IPS-20b (cell line): ENCODE measurements around the gene DDX49.

Experiments used
- H3K27ac ChIP-seq: one replicate; pipeline ENCODE4 v1.5.1; 2013; ENCODE audit warnings: low read length
- H3K27me3 ChIP-seq: 2 replicates; pipeline ENCODE4 v1.6.1; 2013; ENCODE audit warnings: mild to moderate bottlenecking, low read length, inconsistent platforms; ENCODE audit not compliant: insufficient read depth
- H3K36me3 ChIP-seq: 2 replicates; pipeline ENCODE4 v1.6.1; 2013; ENCODE audit warnings: low read depth, mild to moderate bottlenecking, inconsistent platforms, low read length, moderate library complexity; ENCODE audit not compliant: insufficient read depth
- H3K4me1 ChIP-seq: 2 replicates; pipeline ENCODE4 v1.6.1; 2013; ENCODE audit warnings: mild to moderate bottlenecking, control low read depth, inconsistent platforms, low read length, moderate library complexity; ENCODE audit not compliant: insufficient read depth
- H3K4me3 ChIP-seq: 2 replicates; pipeline ENCODE4 v1.5.1; 2013; ENCODE audit warnings: mild to moderate bottlenecking, low read length, inconsistent platforms
- H3K9ac ChIP-seq: 2 replicates; pipeline ENCODE4 v1.6.1; 2013; ENCODE audit warnings: low read depth, mild to moderate bottlenecking, inconsistent platforms, low read length, moderate library complexity
- H3K9me3 ChIP-seq: 2 replicates; pipeline ENCODE4 v1.6.1; 2013; ENCODE audit warnings: mild to moderate bottlenecking, low read depth, low read length, inconsistent platforms; ENCODE audit not compliant: insufficient read depth

Gene DDX49, protein sequence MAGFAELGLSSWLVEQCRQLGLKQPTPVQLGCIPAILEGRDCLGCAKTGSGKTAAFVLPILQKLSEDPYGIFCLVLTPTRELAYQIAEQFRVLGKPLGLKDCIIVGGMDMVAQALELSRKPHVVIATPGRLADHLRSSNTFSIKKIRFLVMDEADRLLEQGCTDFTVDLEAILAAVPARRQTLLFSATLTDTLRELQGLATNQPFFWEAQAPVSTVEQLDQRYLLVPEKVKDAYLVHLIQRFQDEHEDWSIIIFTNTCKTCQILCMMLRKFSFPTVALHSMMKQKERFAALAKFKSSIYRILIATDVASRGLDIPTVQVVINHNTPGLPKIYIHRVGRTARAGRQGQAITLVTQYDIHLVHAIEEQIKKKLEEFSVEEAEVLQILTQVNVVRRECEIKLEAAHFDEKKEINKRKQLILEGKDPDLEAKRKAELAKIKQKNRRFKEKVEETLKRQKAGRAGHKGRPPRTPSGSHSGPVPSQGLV

DNA sequence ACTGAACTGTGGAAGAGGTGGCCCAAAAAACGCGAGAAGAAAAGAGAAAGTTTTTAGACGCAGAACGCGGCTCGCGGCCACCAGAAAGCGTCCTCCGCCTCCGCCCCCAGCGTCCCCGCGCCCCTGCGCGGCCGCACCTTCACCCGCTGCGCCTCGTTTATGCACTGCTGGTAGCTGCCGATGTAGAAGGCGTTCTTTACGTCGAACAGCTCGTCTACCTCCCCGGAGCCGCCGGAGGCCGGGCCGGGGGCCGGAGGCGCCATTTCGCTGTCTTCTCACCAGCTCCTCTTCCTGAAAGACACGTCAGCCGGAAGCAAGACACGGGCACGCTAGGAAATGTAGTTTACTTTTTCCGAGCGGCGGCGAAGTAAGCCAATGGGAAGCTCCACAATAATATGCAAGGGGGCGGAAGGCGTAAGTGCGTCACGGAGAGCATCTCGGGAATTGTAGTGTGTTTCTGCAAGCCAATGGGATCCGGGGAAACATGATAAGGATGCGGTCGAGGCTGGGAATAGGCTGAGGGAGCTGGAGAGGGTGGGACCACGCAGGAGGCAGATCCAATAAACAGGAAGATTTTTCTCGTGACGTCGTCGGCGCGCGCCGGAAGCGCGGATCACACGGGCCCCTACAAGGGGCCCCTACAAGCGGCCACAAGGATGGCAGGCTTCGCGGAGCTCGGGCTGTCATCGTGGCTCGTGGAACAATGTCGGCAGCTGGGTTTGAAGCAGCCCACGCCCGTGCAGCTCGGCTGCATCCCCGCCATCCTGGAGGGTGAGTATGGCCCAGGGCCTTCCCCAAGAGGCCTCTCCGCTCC lies at the start of gene DDX49, which contains the start of gene COPE:
DDX49 (plus strand) TSS at position 630 of the 814 bp plus-strand sequence; CDS start at position 657, 27 bp downstream.
COPE (minus strand) TSS at position 302 of the 814 bp plus-strand sequence; CDS start at position 263, 39 bp downstream.
- Histone ChIP-seq H3K4me3 (peak within 1 kb of the TSS; percentile 97), H3K27me3 (no peaks in the 10 kb centered on the region), H3K4me1 (peaks cover 4% of the 10 kb centered on the region), H3K9me3 (no peaks in the 10 kb centered on the region), H3K36me3 (peaks cover 24% of the 10 kb centered on the region), H3K27ac (peak within 1 kb of the TSS; percentile 62), H3K9ac (peak within 1 kb of the TSS; percentile 88)

DNA sequence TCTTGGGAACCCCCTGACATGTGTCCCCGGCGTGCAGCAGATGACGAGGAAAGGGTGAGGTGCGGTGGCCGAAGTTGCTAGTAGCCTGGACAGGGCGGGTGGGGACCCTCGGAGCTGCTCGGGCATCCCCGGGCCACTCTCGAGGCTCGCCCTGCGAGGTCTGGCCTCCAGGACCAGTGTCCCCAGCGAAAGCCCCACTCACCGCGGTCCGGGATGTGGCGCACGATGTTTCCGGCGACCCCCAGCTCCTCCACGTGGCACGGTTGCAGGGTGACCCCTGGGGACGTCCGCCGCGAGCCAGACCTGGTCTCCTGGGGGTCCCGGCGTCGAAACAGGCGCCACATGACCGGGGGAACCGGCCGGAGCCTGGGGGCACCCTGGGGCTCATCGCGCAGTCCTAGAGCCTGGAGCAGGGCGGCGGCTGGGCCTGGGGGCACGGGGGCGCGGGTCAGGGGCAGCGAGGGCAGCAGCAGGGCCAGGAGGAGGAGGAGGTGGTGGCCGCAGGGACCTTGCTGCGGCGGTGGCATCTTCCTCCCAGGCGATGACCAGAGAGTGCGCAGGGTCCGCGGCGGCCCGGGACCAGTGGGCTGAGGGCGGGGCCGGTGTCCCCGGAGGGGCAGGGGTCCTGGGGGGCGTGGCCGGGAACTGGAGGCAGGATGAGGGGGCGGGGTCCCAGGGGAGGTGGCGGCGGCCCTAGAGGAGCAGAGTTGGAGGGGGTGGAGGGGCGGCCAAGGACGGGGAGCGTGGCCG lies 49.6 kb upstream of the DDX49 start:
- no peak overlapping the region for H3K27ac ChIP-seq
- H3K9ac ChIP-seq = no peak overlapping the region
- no peaks in the 10 kb centered on the region; the same call in 1 of the 2 replicates for H3K27me3 ChIP-seq
- H3K4me3 ChIP-seq = no peak overlapping the region; the same call in 1 of the 2 replicates
- no peaks in the 10 kb centered on the region for H3K4me1 ChIP-seq
- peaks cover 29% of the 10 kb centered on the region for H3K36me3 ChIP-seq
- no peaks in the 10 kb centered on the region for H3K9me3 ChIP-seq

DNA sequence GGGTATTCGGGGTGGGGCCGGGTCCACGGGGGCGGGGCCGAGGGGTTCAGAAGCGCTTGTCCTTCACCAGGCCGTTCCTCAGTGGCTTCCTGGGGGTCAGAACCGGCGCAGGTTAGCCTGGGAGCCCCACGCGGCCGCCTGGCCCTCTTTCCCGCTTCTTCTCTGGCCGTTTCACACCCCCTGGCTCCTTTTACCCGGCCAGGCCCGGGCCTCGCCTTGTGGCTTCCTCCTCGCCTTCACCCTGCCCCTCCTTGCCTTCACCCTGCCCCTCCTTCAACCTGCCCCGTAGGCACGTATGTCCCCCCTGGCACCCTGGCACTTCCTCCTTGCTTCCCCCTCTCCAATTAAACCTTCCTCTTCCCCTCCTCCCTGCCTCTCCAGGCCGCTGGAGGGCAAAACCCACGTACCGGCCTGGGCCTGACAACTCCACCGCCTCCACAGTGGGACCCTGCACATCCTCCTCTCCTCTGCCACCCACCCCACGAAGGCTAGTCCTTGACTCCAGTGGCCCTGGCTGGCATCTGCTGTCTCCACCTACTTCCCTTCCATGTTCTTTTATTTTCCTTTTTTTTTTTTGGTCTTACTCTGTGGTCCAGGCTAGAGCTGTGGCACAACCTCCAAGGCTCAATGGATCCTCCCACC lies 48.9 kb upstream of the DDX49 start:
- Histone ChIP-seq H3K9ac (no peak overlapping the region), H3K27me3 (no peaks in the 10 kb centered on the region; the same call in 1 of the 2 replicates), H3K36me3 (peaks cover 23% of the 10 kb centered on the region), H3K27ac (no peak overlapping the region), H3K4me3 (no peak overlapping the region; the same call in 1 of the 2 replicates), H3K9me3 (no peaks in the 10 kb centered on the region), H3K4me1 (no peaks in the 10 kb centered on the region)

DNA sequence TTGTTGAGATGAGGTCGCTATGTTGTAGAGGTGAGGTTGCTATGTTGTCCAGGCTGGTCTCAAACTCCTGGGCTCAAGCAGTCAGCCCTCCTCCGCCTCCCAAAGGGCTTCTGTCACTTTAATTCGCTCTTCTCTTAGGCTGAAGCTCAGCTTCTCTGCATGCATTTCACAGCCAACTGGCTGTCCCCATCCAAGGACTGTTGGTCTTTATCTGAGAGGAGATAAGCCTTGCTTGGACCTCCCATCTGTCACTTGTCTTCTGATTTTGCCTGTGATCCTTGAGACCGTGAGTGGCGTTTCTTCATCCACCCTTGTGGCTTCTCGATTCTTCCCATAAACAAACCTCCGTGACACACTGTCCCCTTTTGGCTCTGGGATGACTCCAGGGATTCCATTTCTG lies 48.0 kb upstream of the DDX49 start:
- H3K9ac ChIP-seq = no peak overlapping the region
- no peak overlapping the region for H3K4me3 ChIP-seq
- peaks cover 22% of the 10 kb centered on the region for H3K36me3 ChIP-seq
- H3K4me1 ChIP-seq = no peaks in the 10 kb centered on the region
- no peaks in the 10 kb centered on the region; the same call in 1 of the 2 replicates for H3K27me3 ChIP-seq
- H3K9me3 ChIP-seq = no peaks in the 10 kb centered on the region
- H3K27ac ChIP-seq = no peak overlapping the region

DNA sequence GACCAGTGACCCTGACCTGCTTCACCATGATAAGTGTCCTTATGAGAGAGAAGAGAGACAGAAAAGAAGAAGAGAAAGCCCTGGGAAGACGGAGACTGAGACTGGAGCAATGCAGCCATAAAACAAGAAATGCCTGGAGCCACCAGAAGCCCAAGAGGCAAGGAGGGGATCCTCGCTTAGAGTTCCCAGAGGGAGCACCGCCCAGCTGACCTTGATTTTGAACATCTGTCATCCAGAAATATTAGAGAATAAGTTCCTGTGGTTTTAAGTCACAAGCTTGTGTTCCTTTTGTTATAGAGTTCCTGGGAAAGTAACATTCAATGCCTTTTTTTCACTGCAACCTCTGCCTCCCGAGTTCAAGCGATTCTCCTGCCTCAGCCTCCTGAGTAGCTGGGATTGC lies 43.8 kb upstream of the DDX49 start:
- H3K4me1 ChIP-seq = no peaks in the 10 kb centered on the region
- no peak overlapping the region for H3K9ac ChIP-seq
- no peak overlapping the region for H3K27ac ChIP-seq
- no peak overlapping the region for H3K4me3 ChIP-seq
- no peaks in the 10 kb centered on the region for H3K9me3 ChIP-seq
- H3K36me3 ChIP-seq = peaks cover 18% of the 10 kb centered on the region
- H3K27me3 ChIP-seq = no peaks in the 10 kb centered on the region; the same call in 1 of the 2 replicates

DNA sequence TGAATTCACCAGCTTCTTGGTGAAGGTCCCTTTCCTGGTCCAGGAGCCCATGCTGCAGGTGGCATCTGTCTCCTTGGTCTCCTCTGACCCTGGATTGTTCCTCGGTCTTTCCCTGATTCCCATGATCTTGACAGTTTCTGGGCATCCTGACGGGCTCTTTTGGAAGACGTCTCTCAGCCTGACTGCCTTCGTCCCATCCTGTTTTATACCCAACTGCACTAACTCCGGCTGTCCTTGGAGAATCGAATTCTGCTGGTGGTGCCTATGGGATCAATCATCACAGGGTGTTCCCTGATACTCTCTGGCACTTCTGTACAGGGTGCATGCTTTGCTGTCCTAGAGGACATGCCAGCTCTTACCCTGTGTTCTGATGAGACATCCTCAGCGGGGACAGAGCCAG lies 42.6 kb upstream of the DDX49 start:
- no peak overlapping the region for H3K27ac ChIP-seq
- H3K4me3 ChIP-seq = no peak overlapping the region

DNA sequence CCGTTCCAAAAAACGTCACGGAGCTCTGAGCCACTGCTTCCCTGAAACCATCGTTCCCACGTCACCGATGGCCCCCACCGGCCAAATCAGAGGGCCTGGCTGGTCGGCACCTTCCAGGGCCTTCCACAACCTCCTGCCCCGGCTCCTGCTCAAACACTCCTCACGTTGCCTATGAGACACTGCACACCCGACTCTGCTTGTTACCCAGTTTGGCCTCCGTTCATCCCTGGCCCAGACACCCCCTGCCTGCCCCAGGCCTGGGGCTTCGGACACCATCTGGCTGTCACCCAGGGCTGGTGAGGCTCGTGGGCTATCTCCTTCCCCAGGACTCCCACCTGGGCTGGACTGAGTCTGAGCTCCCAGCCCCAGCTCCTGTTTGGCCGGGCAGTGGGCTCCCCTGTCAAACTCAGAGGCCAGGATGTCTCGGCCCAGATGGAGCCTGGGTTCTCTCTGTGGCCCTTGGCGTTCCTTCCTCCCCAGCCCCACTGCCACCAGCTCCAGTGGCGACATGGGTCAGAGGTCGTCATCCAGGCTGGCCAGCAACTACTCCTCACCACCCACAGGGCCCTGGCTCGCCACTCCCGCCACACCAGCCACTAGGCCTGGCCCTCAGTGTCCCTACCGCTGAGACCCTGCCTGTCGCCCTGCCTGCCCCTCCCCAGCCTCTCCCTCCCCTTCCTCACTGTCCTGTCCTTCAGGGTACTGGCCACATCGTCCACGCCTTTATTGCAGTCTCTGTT lies 41.3 kb upstream of the DDX49 start:
- Histone ChIP-seq H3K9me3 (no peaks in the 10 kb centered on the region), H3K4me3 (no peak overlapping the region), H3K27ac (no peak overlapping the region), H3K27me3 (no peaks in the 10 kb centered on the region), H3K9ac (no peak overlapping the region), H3K36me3 (peaks cover 23% of the 10 kb centered on the region), H3K4me1 (no peaks in the 10 kb centered on the region)

More for the DNA sequence above, 42.6 kb upstream of the DDX49 start:
- H3K27me3 ChIP-seq = no peaks in the 10 kb centered on the region; the same call in 1 of the 2 replicates
- H3K9ac ChIP-seq = no peak overlapping the region
- H3K4me1 ChIP-seq = no peaks in the 10 kb centered on the region
- no peaks in the 10 kb centered on the region for H3K9me3 ChIP-seq
- H3K36me3 ChIP-seq = peaks cover 23% of the 10 kb centered on the region

DNA sequence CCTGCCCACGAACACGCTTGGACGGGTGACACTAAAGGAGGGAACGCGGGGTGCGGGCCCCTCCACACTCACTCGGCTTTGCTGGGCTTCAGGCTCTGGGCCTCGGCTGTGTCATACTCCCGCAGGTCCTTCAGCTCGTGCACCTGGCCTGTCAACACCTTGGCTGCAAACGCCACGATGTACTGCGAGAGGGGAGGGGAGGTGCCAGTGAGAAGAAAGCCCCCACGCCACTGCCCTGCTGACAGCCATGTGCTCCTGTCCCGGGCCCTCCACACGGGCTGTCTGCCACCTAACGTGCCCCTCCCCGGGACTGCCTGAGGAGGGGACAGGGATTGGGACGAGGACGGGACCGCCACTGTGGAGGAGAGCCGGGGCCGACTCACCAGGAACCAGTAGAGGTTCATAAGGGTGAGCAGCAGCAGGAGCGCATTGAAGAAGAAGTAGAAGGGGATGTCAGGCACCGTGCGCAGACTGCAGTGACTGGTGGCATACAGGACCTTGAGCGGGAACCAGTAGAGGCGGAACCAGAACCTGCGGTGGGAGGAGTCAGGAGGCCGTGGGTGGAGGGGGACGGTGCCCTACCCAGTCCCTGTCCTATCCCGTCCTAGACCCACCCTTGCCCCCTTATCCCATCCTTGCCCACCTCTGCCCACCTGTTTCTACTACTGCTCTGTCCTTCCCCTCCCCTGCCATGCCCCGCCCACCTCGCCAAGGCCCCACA lies 40.5 kb upstream of the DDX49 start:
- no peak overlapping the region for H3K27ac ChIP-seq
- peaks cover 23% of the 10 kb centered on the region for H3K36me3 ChIP-seq
- no peak overlapping the region for H3K9ac ChIP-seq
- no peaks in the 10 kb centered on the region for H3K27me3 ChIP-seq
- no peaks in the 10 kb centered on the region for H3K4me1 ChIP-seq
- no peaks in the 10 kb centered on the region for H3K9me3 ChIP-seq
- no peak overlapping the region for H3K4me3 ChIP-seq

DNA sequence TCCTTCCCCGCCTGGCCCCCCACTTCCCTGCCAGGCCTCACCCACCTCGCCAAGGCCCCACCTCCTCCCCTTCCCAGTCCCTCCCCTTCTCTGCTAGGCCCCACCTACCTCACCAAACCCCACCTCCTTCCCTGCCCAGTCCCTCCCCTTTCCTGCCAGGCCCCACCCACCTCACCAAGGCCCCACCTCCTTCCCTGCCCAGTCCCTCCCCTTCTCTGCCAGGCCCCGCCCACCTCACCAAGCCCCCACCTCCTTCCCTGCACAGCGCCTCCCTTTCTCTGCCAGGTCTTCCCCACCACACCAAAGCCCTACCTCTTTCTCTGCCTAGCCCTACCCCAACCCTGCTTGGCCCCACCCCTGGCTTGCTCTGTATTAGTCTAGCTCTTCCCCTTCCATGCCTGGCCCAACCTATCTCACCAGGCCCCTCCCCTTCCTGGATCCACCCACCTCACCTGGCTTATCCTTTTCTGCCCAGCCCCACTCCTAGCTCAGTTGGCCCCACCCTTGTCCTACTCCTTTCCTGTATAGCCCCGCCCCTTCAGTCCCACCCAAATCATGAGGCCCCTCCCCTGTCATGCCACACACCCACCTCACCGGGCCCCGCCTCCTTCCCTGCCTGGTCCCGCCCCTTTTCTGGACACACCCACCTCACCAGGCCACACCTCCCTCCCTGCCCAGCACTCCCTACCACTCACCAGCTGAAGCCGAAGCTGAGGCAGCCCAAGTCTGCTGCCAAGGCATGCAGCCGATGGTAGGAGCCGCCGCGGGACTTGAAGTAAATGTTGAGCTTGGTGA lies 39.7 kb upstream of the DDX49 start:
- Histone ChIP-seq H3K27ac (no peak overlapping the region), H3K4me3 (no peak overlapping the region), H3K9me3 (no peaks in the 10 kb centered on the region), H3K27me3 (no peaks in the 10 kb centered on the region), H3K9ac (no peak overlapping the region), H3K4me1 (no peaks in the 10 kb centered on the region), H3K36me3 (peaks cover 23% of the 10 kb centered on the region)
